Gastrocnemius medialis (tissue), 4 donors: ENCODE measurements around the gene PRM1. TPM values are rescaled to one million over a fixed set of nuclear protein-coding genes. Genes with fewer than 3 reads are reported as not detected.
A peak's percentile ranks its signal among the peaks of the same experiment; 100 is the strongest.

Experiments
- ATAC-seq, 2 donors: fragments of 150-250 bp; one replicate each; pipeline ENCODE4 v1.9.1; 2016
- DNase-seq, 2 donors: peaks; one replicate each; pipeline ENCODE4 v3.0.0-alpha.2; 2019
- H3K27ac ChIP-seq, 4 donors: fragments of 200-600 bp; sonication (generic); 1 replicate in 1 of 4; 2 replicates in 3 of 4; pipeline ENCODE4 v1.5.1; 2016 to 2018; ENCODE audit warnings: mild to moderate bottlenecking in 2 of 4, moderate library complexity in 1 of 4
- H3K27me3 ChIP-seq, 3 donors: fragments of 200-600 bp; sonication (generic) in 2 of 3; 1 replicate in 1 of 3; 2 replicates in 2 of 3; pipeline versions ENCODE4 v1.5.1 to v1.6.0; 2016 to 2019; ENCODE audit warnings: mild to moderate bottlenecking in 1 of 3, moderate library complexity in 1 of 3
- H3K36me3 ChIP-seq, 2 donors: fragments of 200-600 bp; sonication (generic) in 1 of 2; one replicate each; pipeline ENCODE4 v1.5.1; 2017 to 2018
- H3K4me1 ChIP-seq, 2 donors: fragments of 200-600 bp; sonication (generic) in 1 of 2; one replicate each; pipeline ENCODE4 v1.5.1; 2016 to 2017; ENCODE audit warnings: mild to moderate bottlenecking in 2 of 2
- H3K4me3 ChIP-seq, 4 donors: fragments of 200-600 bp; sonication (generic) in 3 of 4; 1 replicate in 1 of 4; 2 replicates in 3 of 4; pipeline ENCODE4 v1.5.1; 2016 to 2019; ENCODE audit warnings: mild to moderate bottlenecking in 2 of 4
- H3K9me3 ChIP-seq, 3 donors: fragments of 200-600 bp; sonication (generic) in 2 of 3; 1 replicate in 1 of 3; 2 replicates in 2 of 3; pipeline ENCODE4 v1.5.1; 2016 to 2019
- CTCF ChIP-seq, 5 experiments: fragments of 450-650 bp in 3 of 5; fragments of 200-600 bp in 2 of 5; sonication (generic) in 2 of 5; IDR thresholded peaks in 4 of 5; conservative IDR thresholded peaks in 1 of 5; 1 replicate in 4 of 5; 2 replicates in 1 of 5; pipeline ENCODE4 v1.5.1; 2016 to 2019; ENCODE audit warnings: antibody characterized with exemption in 5 of 5, mild to moderate bottlenecking in 3 of 5, moderate library complexity in 3 of 5
- POLR2A ChIP-seq, 2 donors: fragments of 450-650 bp; IDR thresholded peaks; one replicate each; pipeline ENCODE4 v1.6.1; 2017; ENCODE audit warnings: antibody characterized with exemption in 2 of 2, mild to moderate bottlenecking in 2 of 2, moderate library complexity in 2 of 2
- in situ Hi-C, 4 donors: fragments of 200-750 bp; cut with MboI; loops; one replicate each; pipeline versions ENCODE4 v1.15.0 to v1.8.0; 2017; ENCODE audit warnings: low sequenced_read_pairs in 4 of 4
- intact Hi-C: fragments of 100-400 bp; cut with DNase I; formaldehyde crosslinking; loops from one replicate; pipeline ENCODE4 v1.15.1; 2023; ENCODE audit warnings: low total_unique reads
- total RNA-seq, 4 donors: library from RNA; depleted of rRNA; stranded (reverse); fragments of >200 nt; gene quantifications; one replicate each; pipeline versions ENCODE4 v1.1.0 to v1.2.3, GENCODE V29; 2016

The PRM1 gene
- total RNA-seq, 4 donors from 2014 or later, result not detected

GRCh38 chr16:11248133-11248532 is 33.0 kb downstream of the PRM1 start:
- Histone ChIP-seq H3K36me3 (no peaks in the 10 kb centered on the region), H3K4me3 (no peak overlapping the region)
- ATAC-seq, result no peak

DNA sequence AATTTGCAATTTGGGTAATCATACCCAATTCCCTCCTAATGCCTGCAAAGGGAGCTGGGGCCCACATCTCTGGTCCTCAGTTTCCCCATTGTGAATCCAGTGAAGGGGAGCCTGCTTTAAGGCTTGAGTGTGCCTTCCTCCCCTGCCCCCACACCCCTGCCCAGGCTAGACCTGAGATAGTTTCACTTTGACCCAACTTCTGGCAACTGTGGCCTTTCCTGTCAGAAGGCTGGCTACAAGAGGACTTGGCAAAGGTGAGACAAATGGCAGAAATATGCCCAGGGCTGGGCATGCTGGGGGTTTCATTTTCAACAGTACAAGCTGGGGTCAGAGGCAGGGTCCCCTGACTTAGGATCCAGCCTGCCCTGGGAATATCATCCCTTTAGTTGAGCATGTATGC is 35.1 kb downstream of the PRM1 start:
- H3K36me3 ChIP-seq, result no peaks in the 10 kb centered on the region
- H3K4me3 ChIP-seq, result no peak overlapping the region
- H3K27ac ChIP-seq, result no peak overlapping the region
- ATAC-seq (no peak), DNase-seq (no peak)
- H3K9me3 ChIP-seq, result no peaks in the 10 kb centered on the region
- in situ Hi-C loops (loop anchor here in 1 of 4 donors (25.0 kb wide), 1 partner anchor 109 kb away; no protein-coding TSS in a partner anchor), intact Hi-C loops (no loop called here)
- H3K27me3 ChIP-seq, result no peaks in the 10 kb centered on the region
- TF ChIP-seq CTCF (IDR thresholded peaks at IDR 0.05 in 4 of 5, conservative IDR thresholded peaks at IDR 0.05 in 1 of 5), result no peak
- no peak for TF ChIP-seq POLR2A (IDR thresholded peaks at IDR 0.05)
- peaks cover under 1 to 2% of the 10 kb centered on the region in 2 donors for H3K4me1 ChIP-seq

More at GRCh38 chr16:11248133-11248532, 33.0 kb downstream of the PRM1 start:
- intact Hi-C loops (no loop called here), in situ Hi-C loops (loop anchor here in 1 of 4 donors (25.0 kb wide), 1 partner anchor 111 kb away; no protein-coding TSS in a partner anchor)
- Histone ChIP-seq H3K27me3 (no peaks in the 10 kb centered on the region), H3K9me3 (no peaks in the 10 kb centered on the region), H3K4me1 (no peaks in the 10 kb centered on the region), H3K27ac (no peak overlapping the region)
- no peak for DNase-seq
- no peak for TF ChIP-seq POLR2A (IDR thresholded peaks at IDR 0.05)

- no peaks in the 10 kb centered on the region for H3K27me3 ChIP-seq
- peaks cover 8% of the 10 kb centered on the region in 2 donors for H3K4me1 ChIP-seq
- no peak for ATAC-seq
- TF ChIP-seq POLR2A (IDR thresholded peaks at IDR 0.05) (no peak), CTCF (IDR thresholded peaks at IDR 0.05 in 4 of 5, conservative IDR thresholded peaks at IDR 0.05 in 1 of 5) (no peak)
- no peaks in the 10 kb centered on the region for H3K9me3 ChIP-seq
- intact Hi-C loops (no loop called here), in situ Hi-C loops (loop anchor here in 1 of 4 donors (25.0 kb wide), 1 partner anchor 108 kb away; no protein-coding TSS in a partner anchor)
- no peak for DNase-seq
- no peaks in the 10 kb centered on the region for H3K36me3 ChIP-seq
- no peak overlapping the region for H3K27ac ChIP-seq
- no peak overlapping the region for H3K4me3 ChIP-seq
These were observed 35.9 kb downstream of the PRM1 start for GRCh38 chr16:11245222-11245737.

GRCh38 chr16:11242658-11243057 is 38.5 kb downstream of the PRM1 start:
- in situ Hi-C loops (loop anchor here in 1 of 4 donors (25.0 kb wide), 1 partner anchor 105 kb away; no protein-coding TSS in a partner anchor), intact Hi-C loops (no loop called here)
- H3K4me1 ChIP-seq, result peaks cover 8 to 9% of the 10 kb centered on the region in 2 donors
- ATAC-seq, result no peak
- no peak for DNase-seq
- H3K9me3 ChIP-seq, result no peaks in the 10 kb centered on the region
- H3K27me3 ChIP-seq, result no peaks in the 10 kb centered on the region
- TF ChIP-seq CTCF (IDR thresholded peaks at IDR 0.05 in 4 of 5, conservative IDR thresholded peaks at IDR 0.05 in 1 of 5) (no peak), POLR2A (IDR thresholded peaks at IDR 0.05) (no peak)
- H3K36me3 ChIP-seq, result no peaks in the 10 kb centered on the region
- H3K27ac ChIP-seq, result no peak overlapping the region
- no peak overlapping the region for H3K4me3 ChIP-seq

- H3K9me3 ChIP-seq, result no peaks in the 10 kb centered on the region
- TF ChIP-seq CTCF (IDR thresholded peaks at IDR 0.05 in 4 of 5, conservative IDR thresholded peaks at IDR 0.05 in 1 of 5) (no peak), POLR2A (IDR thresholded peaks at IDR 0.05) (no peak)
- intact Hi-C loops, result no loop called here
- no peaks in the 10 kb centered on the region for H3K27me3 ChIP-seq
- no peak overlapping the region for H3K4me3 ChIP-seq
- no peak for ATAC-seq
- in situ Hi-C loops, result loop anchor here in 1 of 4 donors (25.0 kb wide), 1 partner anchor 104 kb away; no protein-coding TSS in a partner anchor
- DNase-seq, result no peak
- no peaks in the 10 kb centered on the region for H3K36me3 ChIP-seq
- H3K4me1 ChIP-seq, result peaks cover 8 to 9% of the 10 kb centered on the region in 2 donors
- peak overlapping the region in 3 of 4 donors; percentile 68 to 80 (median 73) for H3K27ac ChIP-seq
These were observed 39.5 kb downstream of the PRM1 start for GRCh38 chr16:11241480-11242204.
